ENCODE data around the gene ERF. TPM values are rescaled to one million over a fixed set of nuclear protein-coding genes. Genes with fewer than 3 reads are reported as not detected.

ERF gene
- total RNA-seq, 1 donor from 2014 or later: 28.0 TPM

DNA sequence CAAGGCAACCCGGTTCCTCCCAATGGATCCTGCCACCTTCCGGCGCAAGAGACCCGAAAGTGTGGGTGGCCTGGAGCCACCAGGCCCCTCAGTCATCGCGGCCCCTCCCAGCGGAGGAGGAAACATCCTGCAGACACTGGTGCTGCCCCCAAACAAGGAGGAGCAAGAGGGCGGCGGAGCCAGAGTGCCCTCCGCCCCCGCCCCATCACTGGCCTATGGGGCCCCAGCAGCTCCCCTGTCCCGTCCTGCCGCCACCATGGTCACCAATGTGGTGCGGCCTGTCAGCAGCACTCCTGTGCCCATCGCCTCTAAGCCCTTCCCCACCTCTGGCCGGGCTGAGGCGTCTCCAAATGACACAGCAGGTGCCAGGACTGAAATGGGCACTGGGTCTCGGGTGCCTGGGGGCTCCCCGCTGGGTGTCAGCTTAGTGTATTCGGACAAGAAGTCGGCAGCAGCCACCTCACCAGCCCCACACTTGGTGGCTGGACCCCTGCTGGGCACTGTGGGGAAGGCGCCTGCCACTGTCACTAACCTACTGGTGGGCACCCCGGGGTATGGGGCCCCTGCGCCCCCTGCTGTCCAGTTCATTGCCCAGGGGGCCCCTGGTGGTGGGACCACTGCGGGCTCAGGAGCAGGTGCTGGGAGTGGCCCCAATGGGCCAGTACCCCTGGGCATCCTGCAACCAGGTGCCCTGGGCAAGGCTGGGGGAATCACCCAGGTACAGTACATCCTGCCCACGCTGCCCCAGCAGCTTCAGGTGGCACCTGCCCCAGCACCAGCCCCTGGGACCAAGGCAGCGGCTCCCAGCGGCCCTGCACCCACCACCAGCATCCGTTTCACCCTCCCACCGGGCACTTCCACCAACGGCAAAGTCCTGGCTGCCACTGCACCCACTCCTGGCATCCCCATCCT, 35.9 kb upstream of the ERF start:
- Mint-ChIP-seq H3K9me3 (ENCODE audit: unreplicated experiment) (peaks cover 9% of the 10 kb centered on the region), H3K36me3 (ENCODE audit: unreplicated experiment) (peaks cover 4% of the 10 kb centered on the region), H3K27ac (ENCODE audit: unreplicated experiment) (no peak overlapping the region), H3K4me1 (ENCODE audit: low read depth, unreplicated experiment) (peaks cover 10% of the 10 kb centered on the region), H3K27me3 (ENCODE audit: unreplicated experiment) (peaks cover 6% of the 10 kb centered on the region), H3K4me3 (ENCODE audit: unreplicated experiment) (no peak overlapping the region)
- DNase-seq: peak; percentile 74
- TF ChIP-seq, protein P1, sequence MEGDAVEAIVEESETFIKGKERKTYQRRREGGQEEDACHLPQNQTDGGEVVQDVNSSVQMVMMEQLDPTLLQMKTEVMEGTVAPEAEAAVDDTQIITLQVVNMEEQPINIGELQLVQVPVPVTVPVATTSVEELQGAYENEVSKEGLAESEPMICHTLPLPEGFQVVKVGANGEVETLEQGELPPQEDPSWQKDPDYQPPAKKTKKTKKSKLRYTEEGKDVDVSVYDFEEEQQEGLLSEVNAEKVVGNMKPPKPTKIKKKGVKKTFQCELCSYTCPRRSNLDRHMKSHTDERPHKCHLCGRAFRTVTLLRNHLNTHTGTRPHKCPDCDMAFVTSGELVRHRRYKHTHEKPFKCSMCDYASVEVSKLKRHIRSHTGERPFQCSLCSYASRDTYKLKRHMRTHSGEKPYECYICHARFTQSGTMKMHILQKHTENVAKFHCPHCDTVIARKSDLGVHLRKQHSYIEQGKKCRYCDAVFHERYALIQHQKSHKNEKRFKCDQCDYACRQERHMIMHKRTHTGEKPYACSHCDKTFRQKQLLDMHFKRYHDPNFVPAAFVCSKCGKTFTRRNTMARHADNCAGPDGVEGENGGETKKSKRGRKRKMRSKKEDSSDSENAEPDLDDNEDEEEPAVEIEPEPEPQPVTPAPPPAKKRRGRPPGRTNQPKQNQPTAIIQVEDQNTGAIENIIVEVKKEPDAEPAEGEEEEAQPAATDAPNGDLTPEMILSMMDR (IDR thresholded peaks at IDR 0.05; ENCODE audit: partially characterized antibody, unreplicated experiment): peak; percentile 66

DNA sequence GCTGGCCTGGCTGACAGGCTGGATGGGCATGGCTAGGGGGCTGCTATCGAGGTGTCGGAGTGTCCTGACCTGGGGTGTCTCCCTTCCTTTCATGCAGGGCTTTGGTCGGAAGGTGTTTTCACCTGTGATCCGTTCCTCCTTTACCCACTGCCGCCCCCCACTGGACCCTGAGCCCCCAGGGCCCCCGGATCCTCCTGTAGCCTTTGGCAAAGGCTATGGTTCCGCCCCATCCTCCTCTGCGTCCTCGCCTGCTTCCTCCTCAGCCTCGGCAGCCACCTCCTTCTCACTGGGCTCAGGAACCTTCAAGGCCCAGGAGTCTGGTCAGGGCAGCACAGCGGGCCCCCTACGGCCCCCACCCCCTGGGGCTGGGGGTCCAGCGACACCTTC, 35.2 kb upstream of the ERF start:
- Mint-ChIP-seq H3K4me1 (ENCODE audit: low read depth, unreplicated experiment) (peaks cover 11% of the 10 kb centered on the region), H3K27me3 (ENCODE audit: unreplicated experiment) (peaks cover 6% of the 10 kb centered on the region), H3K36me3 (ENCODE audit: unreplicated experiment) (peaks cover 4% of the 10 kb centered on the region), H3K4me3 (ENCODE audit: unreplicated experiment) (no peak overlapping the region), H3K9me3 (ENCODE audit: unreplicated experiment) (peaks cover 8% of the 10 kb centered on the region), H3K27ac (ENCODE audit: unreplicated experiment) (no peak overlapping the region)
- TF ChIP-seq, protein P1 (IDR thresholded peaks at IDR 0.05; ENCODE audit: partially characterized antibody, unreplicated experiment): no peak
- no peak for DNase-seq

DNA sequence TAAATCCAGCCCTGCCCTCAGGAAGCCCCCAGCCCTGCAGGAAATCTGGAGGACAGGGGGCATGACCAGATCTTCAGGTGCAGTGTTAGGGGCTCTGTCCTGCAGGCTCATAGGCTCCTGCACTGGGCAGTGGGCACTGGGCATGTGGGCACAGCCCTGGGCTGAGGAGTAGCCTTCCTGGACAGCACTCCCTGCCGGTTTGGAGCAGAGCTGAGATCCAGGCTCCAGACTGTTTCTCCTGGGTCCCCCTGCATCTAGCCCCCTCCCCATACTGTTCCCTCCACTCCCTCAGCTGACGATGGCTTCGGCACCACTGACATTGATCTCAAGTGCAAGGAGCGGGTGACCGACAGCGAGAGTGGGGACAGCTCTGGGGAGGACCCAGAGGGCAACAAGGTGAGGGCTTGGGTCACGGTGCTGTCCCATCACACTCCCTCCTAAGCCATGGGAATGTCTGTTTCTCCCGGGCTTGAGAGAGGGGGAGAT, 34.7 kb upstream of the ERF start:
- no peak overlapping the region for H3K27ac Mint-ChIP-seq (ENCODE audit: unreplicated experiment)
- DNase-seq: no peak
- peaks cover 11% of the 10 kb centered on the region for H3K27me3 Mint-ChIP-seq (ENCODE audit: unreplicated experiment)
- peaks cover 4% of the 10 kb centered on the region for H3K36me3 Mint-ChIP-seq (ENCODE audit: unreplicated experiment)
- H3K4me1 Mint-ChIP-seq (ENCODE audit: low read depth, unreplicated experiment): peaks cover 11% of the 10 kb centered on the region
- no peak overlapping the region for H3K4me3 Mint-ChIP-seq (ENCODE audit: unreplicated experiment)
- TF ChIP-seq, protein P1 (IDR thresholded peaks at IDR 0.05; ENCODE audit: partially characterized antibody, unreplicated experiment): no peak
- peaks cover 12% of the 10 kb centered on the region for H3K9me3 Mint-ChIP-seq (ENCODE audit: unreplicated experiment)

DNA sequence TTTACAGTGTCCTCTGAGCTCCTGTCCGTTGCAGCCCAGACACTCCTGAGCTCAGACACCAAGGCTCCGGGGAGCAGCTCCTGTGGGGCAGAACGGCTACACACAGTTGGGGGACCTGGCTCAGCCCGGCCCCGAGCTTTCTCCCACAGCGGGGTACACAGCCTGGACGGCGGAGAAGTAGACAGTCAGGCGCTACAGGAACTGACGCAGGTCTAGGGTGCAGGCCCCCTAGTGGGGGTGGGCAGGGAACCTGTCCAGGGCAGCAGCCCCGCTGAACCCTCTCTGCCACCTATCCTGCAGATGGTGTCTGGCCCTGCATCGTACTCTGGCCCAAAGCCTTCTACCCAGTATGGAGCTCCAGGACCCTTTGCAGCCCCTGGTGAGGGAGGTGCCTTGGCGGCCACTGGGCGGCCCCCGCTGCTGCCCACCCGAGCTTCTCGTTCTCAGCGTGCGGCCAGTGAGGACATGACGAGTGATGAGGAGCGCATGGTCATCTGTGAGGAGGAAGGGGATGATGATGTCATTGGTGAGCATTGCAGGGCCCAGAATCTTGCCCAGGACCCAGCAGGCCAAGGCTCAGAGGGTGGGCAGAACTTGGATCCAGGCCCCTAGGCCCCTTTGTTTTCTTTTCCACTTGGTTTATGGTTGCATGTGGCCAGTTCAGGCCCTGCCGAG, 34.1 kb upstream of the ERF start:
- H3K36me3 Mint-ChIP-seq (ENCODE audit: unreplicated experiment): peaks cover 4% of the 10 kb centered on the region
- TF ChIP-seq, protein P1 (IDR thresholded peaks at IDR 0.05; ENCODE audit: partially characterized antibody, unreplicated experiment): peak; percentile 10
- DNase-seq: no peak
- H3K9me3 Mint-ChIP-seq (ENCODE audit: unreplicated experiment): peaks cover 12% of the 10 kb centered on the region
- H3K27ac Mint-ChIP-seq (ENCODE audit: unreplicated experiment): no peak overlapping the region
- H3K4me3 Mint-ChIP-seq (ENCODE audit: unreplicated experiment): no peak overlapping the region
- H3K27me3 Mint-ChIP-seq (ENCODE audit: unreplicated experiment): peaks cover 11% of the 10 kb centered on the region
- H3K4me1 Mint-ChIP-seq (ENCODE audit: low read depth, unreplicated experiment): peaks cover 11% of the 10 kb centered on the region

Data from glutamatergic neuron (in vitro differentiated cells).